ENCODE measurements around the gene LARGE2.

DNA sequence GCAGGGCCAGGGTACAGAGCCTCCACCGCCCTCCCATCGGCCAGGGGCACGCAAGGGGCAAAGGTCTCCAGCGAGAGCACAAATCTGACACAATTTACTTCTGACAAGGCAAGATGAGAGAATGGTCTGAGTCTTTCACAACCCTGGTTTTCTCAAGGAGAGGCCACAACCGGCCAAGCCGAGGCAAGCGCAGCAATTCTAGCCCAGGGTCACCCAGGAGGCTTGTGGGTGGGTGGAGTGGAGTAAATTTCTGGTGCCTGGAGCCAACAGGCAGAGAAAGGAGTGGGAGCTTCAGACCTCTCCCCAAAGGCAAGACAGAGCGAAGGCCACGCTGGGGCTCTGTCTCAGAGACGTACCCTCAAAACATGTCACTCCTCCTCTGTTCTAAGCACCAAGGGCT, 9.3 kb downstream of the LARGE2 start:
- TF ChIP-seq, protein P1, sequence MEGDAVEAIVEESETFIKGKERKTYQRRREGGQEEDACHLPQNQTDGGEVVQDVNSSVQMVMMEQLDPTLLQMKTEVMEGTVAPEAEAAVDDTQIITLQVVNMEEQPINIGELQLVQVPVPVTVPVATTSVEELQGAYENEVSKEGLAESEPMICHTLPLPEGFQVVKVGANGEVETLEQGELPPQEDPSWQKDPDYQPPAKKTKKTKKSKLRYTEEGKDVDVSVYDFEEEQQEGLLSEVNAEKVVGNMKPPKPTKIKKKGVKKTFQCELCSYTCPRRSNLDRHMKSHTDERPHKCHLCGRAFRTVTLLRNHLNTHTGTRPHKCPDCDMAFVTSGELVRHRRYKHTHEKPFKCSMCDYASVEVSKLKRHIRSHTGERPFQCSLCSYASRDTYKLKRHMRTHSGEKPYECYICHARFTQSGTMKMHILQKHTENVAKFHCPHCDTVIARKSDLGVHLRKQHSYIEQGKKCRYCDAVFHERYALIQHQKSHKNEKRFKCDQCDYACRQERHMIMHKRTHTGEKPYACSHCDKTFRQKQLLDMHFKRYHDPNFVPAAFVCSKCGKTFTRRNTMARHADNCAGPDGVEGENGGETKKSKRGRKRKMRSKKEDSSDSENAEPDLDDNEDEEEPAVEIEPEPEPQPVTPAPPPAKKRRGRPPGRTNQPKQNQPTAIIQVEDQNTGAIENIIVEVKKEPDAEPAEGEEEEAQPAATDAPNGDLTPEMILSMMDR (conservative IDR thresholded peaks at IDR 0.05; ENCODE audit: low read length): no peak
- no peak for TF ChIP-seq EZH2phosphoT487 (IDR thresholded peaks at IDR 0.05; ENCODE audit: borderline replicate concordance, low read depth, low read length)

All from OCI-LY7 (cell line).